IPS DF 4.7 (cell line): ENCODE data around the gene METTL5.
A peak's percentile ranks its signal among the peaks of the same experiment; 100 is the strongest.
"Not testable (repeated sequence)": the region's sequence is repeated elsewhere in the genome, so short reads cannot be mapped to it uniquely, and the experiment has no call there.

Experiments
- DNase-seq: peaks from one replicate; pipeline ENCODE4 v3.0.0-alpha.2; 2013; ENCODE audit warnings: low spot score; ENCODE audit errors: extremely low read depth

METTL5 gene

GRCh38 chr2:169824373-169825333 lies at the start of gene METTL5:
TSS of gene METTL5 (minus strand) at chr2:169824905. CDS start at chr2:169824597, 308 bp downstream.
- peak; percentile 49 for DNase-seq

- DNase-seq = no peak
Measured at GRCh38 chr2:169871994-169872393, 47.3 kb upstream of the METTL5 start.

GRCh38 chr2:169871369-169871768 lies 46.7 kb upstream of the METTL5 start:
- DNase-seq = not testable (repeated sequence)

GRCh38 chr2:169868951-169869350 lies 44.2 kb upstream of the METTL5 start:
- DNase-seq = no peak

GRCh38 chr2:169867579-169867978 lies 42.9 kb upstream of the METTL5 start:
- DNase-seq = no peak

- DNase-seq = not testable (repeated sequence)
Measured at GRCh38 chr2:169866230-169866629, 41.5 kb upstream of the METTL5 start.

GRCh38 chr2:169865492-169865891 lies 40.8 kb upstream of the METTL5 start:
- DNase-seq = no peak

GRCh38 chr2:169862816-169863215 lies 38.1 kb upstream of the METTL5 start:
- no peak for DNase-seq

GRCh38 chr2:169860149-169860548 lies 35.4 kb upstream of the METTL5 start:
- DNase-seq = no peak

- no peak for DNase-seq
Measured at GRCh38 chr2:169859423-169859822, 34.7 kb upstream of the METTL5 start.

GRCh38 chr2:169855281-169856258 lies 30.9 kb upstream of the METTL5 start:
- not testable (repeated sequence) for DNase-seq

GRCh38 chr2:169853041-169853668 lies 28.4 kb upstream of the METTL5 start:
- DNase-seq = no peak

GRCh38 chr2:169849710-169850109 lies 25.0 kb upstream of the METTL5 start:
- DNase-seq = no peak

GRCh38 chr2:169848959-169849693 lies 24.4 kb upstream of the METTL5 start:
- DNase-seq = not testable (repeated sequence)

- no peak for DNase-seq
Measured at GRCh38 chr2:169845016-169845415, 20.3 kb upstream of the METTL5 start.

GRCh38 chr2:169841625-169842024 lies 16.9 kb upstream of the METTL5 start:
- not testable (repeated sequence) for DNase-seq

GRCh38 chr2:169840747-169841142 lies 16.0 kb upstream of the METTL5 start:
- no peak for DNase-seq

- no peak for DNase-seq
Measured at GRCh38 chr2:169839954-169840746, 15.4 kb upstream of the METTL5 start.

- DNase-seq = no peak
Measured at GRCh38 chr2:169838743-169839489, 14.2 kb upstream of the METTL5 start.
